ENCODE data around the gene KLK5.
"Not testable (repeated sequence)": the region's sequence is repeated elsewhere in the genome, so short reads cannot be mapped to it uniquely, and the experiment has no call there.

Gene KLK5

DNA sequence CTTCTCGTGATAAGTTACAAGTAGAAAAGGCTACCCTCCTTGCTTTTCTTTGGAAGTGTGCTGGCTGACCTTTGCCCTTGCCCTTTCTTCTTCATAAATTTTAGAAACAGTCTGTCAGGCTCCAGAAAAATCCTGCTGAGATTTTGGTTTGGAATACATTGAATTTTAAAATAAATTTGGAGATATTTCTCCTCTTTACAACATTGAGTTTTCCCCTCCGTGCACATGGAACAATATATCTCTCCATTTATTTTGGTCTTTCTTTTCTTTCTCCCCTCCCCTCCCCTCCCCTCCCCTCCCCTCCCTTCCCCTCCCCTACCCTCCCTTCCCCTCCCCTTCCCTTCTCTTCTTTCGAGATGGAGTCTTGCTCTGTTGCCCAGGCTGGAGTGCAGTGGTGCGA is 50.2 kb downstream of the KLK5 start:
- H3K4me3 ChIP-seq (ENCODE audit: low read depth, low read length): no peak overlapping the region
- TF ChIP-seq, protein P1, sequence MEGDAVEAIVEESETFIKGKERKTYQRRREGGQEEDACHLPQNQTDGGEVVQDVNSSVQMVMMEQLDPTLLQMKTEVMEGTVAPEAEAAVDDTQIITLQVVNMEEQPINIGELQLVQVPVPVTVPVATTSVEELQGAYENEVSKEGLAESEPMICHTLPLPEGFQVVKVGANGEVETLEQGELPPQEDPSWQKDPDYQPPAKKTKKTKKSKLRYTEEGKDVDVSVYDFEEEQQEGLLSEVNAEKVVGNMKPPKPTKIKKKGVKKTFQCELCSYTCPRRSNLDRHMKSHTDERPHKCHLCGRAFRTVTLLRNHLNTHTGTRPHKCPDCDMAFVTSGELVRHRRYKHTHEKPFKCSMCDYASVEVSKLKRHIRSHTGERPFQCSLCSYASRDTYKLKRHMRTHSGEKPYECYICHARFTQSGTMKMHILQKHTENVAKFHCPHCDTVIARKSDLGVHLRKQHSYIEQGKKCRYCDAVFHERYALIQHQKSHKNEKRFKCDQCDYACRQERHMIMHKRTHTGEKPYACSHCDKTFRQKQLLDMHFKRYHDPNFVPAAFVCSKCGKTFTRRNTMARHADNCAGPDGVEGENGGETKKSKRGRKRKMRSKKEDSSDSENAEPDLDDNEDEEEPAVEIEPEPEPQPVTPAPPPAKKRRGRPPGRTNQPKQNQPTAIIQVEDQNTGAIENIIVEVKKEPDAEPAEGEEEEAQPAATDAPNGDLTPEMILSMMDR (IDR thresholded peaks at IDR 0.05; ENCODE audit: insufficient read depth, low read depth, low read length, missing control alignments): no peak
- no peak for DNase-seq (ENCODE audit: low read depth)

DNA sequence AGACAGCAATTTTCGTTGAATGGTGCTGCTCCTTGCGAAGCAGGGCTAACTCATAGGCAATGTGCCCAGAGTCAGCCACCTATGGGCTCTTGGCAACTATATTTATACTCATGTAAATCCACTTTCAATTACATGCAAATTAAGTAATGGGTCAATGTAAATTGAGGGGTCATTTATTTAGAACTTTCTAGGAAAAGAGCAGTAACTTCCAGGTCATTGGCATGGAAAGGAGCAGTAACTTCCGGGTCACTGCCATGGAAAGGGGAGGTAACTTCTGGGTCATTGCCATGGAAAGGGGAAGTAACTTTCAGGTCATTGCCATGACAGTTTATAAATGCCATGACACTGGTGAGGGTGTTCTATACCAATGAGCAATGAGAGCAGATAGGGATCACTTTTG is 53.3 kb downstream of the KLK5 start:
- DNase-seq (ENCODE audit: low read depth): no peak
- H3K4me3 ChIP-seq (ENCODE audit: low read depth, low read length): no peak overlapping the region
- TF ChIP-seq, protein P1 (IDR thresholded peaks at IDR 0.05; ENCODE audit: insufficient read depth, low read depth, low read length, missing control alignments): no peak

DNA sequence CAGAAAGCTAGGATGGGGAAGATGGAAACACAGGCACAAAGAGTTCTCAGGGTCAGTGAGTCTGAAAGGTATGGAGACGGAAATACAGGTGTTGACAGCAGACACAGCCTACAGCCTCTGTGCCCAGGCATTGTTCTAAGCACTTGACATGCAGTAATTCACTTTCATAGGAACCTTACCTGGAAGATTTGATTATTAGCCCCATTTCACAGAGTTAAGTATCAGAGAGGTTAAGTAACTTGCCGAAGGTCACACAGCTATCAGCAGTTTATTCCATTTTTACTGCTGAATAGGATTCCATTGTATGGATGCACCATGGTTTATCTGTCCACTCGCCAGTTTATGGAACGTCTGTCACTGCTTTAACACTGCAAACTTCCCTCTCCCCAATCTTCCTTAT is 54.8 kb downstream of the KLK5 start:
- TF ChIP-seq, protein P1 (IDR thresholded peaks at IDR 0.05; ENCODE audit: insufficient read depth, low read depth, low read length, missing control alignments): no peak
- H3K4me3 ChIP-seq (ENCODE audit: low read depth, low read length): no peak overlapping the region
- DNase-seq (ENCODE audit: low read depth): no peak

DNA sequence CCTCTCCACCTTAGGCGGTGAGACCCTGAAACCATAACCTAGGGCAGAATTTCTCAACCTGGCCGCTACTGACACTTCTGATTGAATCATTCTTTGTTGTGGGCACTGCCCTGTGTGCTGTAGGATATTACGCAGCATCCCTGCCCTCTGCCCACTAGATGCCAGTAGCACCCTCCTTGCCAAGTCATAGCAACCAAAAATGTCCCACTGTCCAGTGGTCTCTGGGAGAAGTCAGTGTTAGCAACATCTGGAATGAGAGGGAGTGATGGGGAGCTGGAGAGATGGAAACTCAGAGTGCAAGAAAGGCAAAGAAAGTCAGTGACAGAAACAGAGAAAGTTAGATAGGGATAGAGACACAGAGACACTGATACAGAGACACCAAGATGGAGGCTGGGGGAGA is 55.2 kb downstream of the KLK5 start:
- TF ChIP-seq, protein P1 (IDR thresholded peaks at IDR 0.05; ENCODE audit: insufficient read depth, low read depth, low read length, missing control alignments): peak; percentile 5
- peak; percentile 62 for DNase-seq (ENCODE audit: low read depth)

DNA sequence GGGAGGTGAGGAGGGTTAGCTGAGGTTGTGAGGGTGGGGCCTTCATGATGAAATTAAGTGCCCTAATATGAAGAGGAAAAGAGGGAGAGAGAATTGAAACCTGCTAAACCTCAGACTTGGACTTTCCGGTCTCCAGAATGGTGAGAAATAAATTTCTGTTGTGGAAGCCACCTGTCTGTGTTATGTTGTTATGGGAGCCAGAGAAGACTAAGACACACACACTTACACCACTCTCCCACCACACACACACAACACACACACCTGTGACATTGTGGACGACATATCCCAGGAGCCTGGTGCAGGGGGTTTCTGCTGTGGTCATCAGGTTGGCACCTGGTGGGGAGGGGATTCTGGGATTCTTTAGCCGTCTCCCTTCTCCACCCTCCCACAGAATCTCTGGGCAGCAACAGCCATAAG is 55.6 kb downstream of the KLK5 start:
- no peak overlapping the region; the same call in 1 of the 2 replicates for H3K4me3 ChIP-seq (ENCODE audit: low read depth, low read length)

More for the DNA sequence above, 55.2 kb downstream of the KLK5 start:
- no peak overlapping the region for H3K4me3 ChIP-seq (ENCODE audit: low read depth, low read length)

DNA sequence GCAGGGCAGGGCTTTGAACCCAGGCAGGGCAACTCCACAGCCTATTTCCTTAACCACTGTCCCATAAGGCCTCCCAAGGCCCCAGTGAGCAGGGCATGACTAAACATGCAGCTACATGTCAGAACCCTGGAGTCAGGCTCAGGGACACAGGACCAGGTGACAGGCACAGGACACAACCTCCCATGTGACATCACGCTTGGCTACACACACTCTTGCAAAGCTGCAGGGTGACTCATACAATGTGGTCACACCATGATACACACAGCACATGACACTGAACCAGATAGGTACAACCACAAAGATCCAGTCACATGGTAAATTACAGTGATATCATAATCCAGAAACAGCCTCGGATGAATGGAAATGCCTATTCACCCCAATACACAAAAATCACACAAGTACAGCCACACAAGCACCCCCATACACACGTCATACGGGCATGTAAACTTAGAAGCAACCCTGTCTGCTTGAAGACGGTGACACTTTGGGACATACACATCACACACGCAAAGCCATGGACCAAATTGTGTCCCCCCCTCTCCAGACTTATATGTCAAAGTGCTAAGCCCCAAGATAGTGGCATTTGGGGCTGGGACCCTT is 56.1 kb downstream of the KLK5 start:
- TF ChIP-seq, protein P1 (IDR thresholded peaks at IDR 0.05; ENCODE audit: insufficient read depth, low read depth, low read length, missing control alignments): no peak
- DNase-seq (ENCODE audit: low read depth): peak; percentile 97
- no peak overlapping the region; the same call in 1 of the 2 replicates for H3K4me3 ChIP-seq (ENCODE audit: low read depth, low read length)

More for the DNA sequence above, 55.6 kb downstream of the KLK5 start:
- DNase-seq (ENCODE audit: low read depth): peak; percentile 80
- TF ChIP-seq, protein P1 (IDR thresholded peaks at IDR 0.05; ENCODE audit: insufficient read depth, low read depth, low read length, missing control alignments): no peak

DNA sequence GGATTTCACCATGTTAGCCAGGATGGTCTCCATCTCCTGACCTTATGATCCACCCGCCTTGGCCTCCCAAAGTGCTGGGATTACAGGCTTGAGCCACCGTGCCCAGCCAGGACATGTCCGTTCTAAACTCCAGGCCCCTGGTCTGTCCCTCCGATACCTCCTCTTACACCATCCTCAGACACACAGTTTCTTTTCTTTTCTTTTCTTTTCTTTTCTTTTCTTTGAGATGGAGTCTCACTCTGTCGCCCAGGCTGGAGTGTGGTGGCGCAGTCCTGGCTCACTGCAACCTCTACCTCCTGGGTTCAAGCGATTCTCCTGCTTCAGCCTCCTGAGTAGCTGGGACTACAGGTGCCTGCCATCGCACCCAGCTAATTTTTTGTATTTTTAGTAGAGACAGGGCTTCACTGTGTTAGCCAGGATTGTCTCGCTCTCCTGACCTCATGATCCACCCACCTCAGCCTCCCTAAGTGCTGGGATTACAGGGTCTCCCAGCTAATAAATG is 56.7 kb downstream of the KLK5 start:
- H3K4me3 ChIP-seq (ENCODE audit: low read depth, low read length); DNase-seq (ENCODE audit: low read depth): not testable (repeated sequence)
